CD4-positive, CD25-positive, alpha-beta regulatory T cell (primary cell): ENCODE data around the gene GRIP2. TPM values are rescaled to one million over a fixed set of nuclear protein-coding genes. Genes with fewer than 3 reads are reported as not detected.

Source experiments
- ATAC-seq, 2 donors: fragments of 150-1000 bp; cut with Tn5 transposase; one replicate each; pipeline ENCODE4 v1.10.0; 2021; ENCODE audit warnings: low read depth in 2 of 2, moderate number of reproducible peaks in 2 of 2, moderate library complexity in 1 of 2
- DNase-seq, 3 donors: peaks; one replicate each; pipeline versions ENCODE4 v3.0.0 to v3.0.0-alpha.2; 2012 to 2022; ENCODE audit warnings: mixed read lengths in 1 of 3
- H3K27ac ChIP-seq: one replicate; pipeline ENCODE4 v1.7.0; 2013; ENCODE audit warnings: mild to moderate bottlenecking, low read length; ENCODE audit not compliant: insufficient read depth, poor library complexity, severe bottlenecking
- H3K27me3 ChIP-seq: one replicate; pipeline ENCODE4 v1.7.0; 2013; ENCODE audit warnings: low read length; ENCODE audit not compliant: control insufficient read depth, insufficient read depth
- H3K36me3 ChIP-seq: one replicate; pipeline ENCODE4 v1.7.0; 2013; ENCODE audit warnings: mild to moderate bottlenecking, low read length, moderate library complexity; ENCODE audit not compliant: control insufficient read depth, insufficient read depth
- H3K4me1 ChIP-seq: 2 replicates; pipeline ENCODE4 v1.7.0; 2013; ENCODE audit warnings: mild to moderate bottlenecking, low read length; ENCODE audit not compliant: insufficient read depth, control insufficient read depth, poor library complexity, severe bottlenecking
- H3K4me3 ChIP-seq: one replicate; pipeline ENCODE4 v1.7.0; 2013; ENCODE audit warnings: low read depth, mild to moderate bottlenecking, low read length, moderate library complexity
- H3K9me3 ChIP-seq, 2 experiments: 1 replicate in 1 of 2; 2 replicates in 1 of 2; pipeline ENCODE4 v1.7.0; 2013; ENCODE audit warnings: low read length in 2 of 2, mild to moderate bottlenecking in 1 of 2, moderate library complexity in 1 of 2; ENCODE audit not compliant: control insufficient read depth in 2 of 2
- H3K27ac Mint-ChIP-seq, 3 donors: one replicate each; pipeline ENCODE4 v1.8.0; 2020 to 2022; ENCODE audit warnings: mild to moderate bottlenecking in 3 of 3, mixed read lengths in 3 of 3, moderate library complexity in 2 of 3
- H3K27me3 Mint-ChIP-seq: one replicate; pipeline ENCODE4 v1.8.0; 2022; ENCODE audit warnings: mild to moderate bottlenecking, mixed read lengths
- H3K36me3 Mint-ChIP-seq: one replicate; pipeline ENCODE4 v1.8.0; 2020; ENCODE audit warnings: mixed read lengths
- H3K4me1 Mint-ChIP-seq, 4 donors: one replicate each; pipeline ENCODE4 v1.8.0; 2020 to 2022; ENCODE audit warnings: mixed read lengths in 4 of 4, mild to moderate bottlenecking in 1 of 4
- H3K4me3 Mint-ChIP-seq, 4 donors: one replicate each; pipeline ENCODE4 v1.8.0; 2020 to 2022; ENCODE audit warnings: mild to moderate bottlenecking in 4 of 4, mixed read lengths in 4 of 4, moderate library complexity in 3 of 4
- H3K9me3 Mint-ChIP-seq, 7 donors: one replicate each; pipeline ENCODE4 v1.8.0; 2020 to 2022; ENCODE audit warnings: mixed read lengths in 7 of 7, mild to moderate bottlenecking in 3 of 7, moderate library complexity in 2 of 7
- polyA plus RNA-seq, 4 donors: library from polyadenylated mRNA; unstranded; fragments of 300-500 nt; fragmentation: Illumina TruSeq; gene quantifications; one replicate each; pipeline ENCODE4 v1.2.3, GENCODE V29; 2021
- total RNA-seq: library from RNA; stranded (reverse); gene quantifications from one replicate; pipeline ENCODE4 v1.2.3, GENCODE V29; 2022

The GRIP2 gene
- total and polyA plus RNA-seq, 5 donors from 2014 or later, result 0.18 TPM; not detected in 4

- DNase-seq (no peak), ATAC-seq (no peak)
- Histone ChIP-seq H3K36me3 (no peaks in the 10 kb centered on the region), H3K4me3 (no peak overlapping the region), H3K27me3 (no peaks in the 10 kb centered on the region), H3K9me3 (no peaks in the 10 kb centered on the region), H3K4me1 (no peaks in the 10 kb centered on the region), H3K27ac (no peak overlapping the region)
- Mint-ChIP-seq H3K9me3 (no peaks in the 10 kb centered on the region), H3K4me1 (no peaks in the 10 kb centered on the region), H3K27me3 (peaks cover 8% of the 10 kb centered on the region), H3K4me3 (no peak overlapping the region), H3K27ac (no peak overlapping the region), H3K36me3 (no peaks in the 10 kb centered on the region)
These were observed 26.7 kb upstream of the GRIP2 start for GRCh38 chr3:14566812-14567211.

GRCh38 chr3:14565868-14566588 lies 25.9 kb upstream of the GRIP2 start:
- Mint-ChIP-seq H3K9me3 (no peaks in the 10 kb centered on the region), H3K27ac (peak overlapping the region in 1 of 3 donors; percentile 65), H3K4me3 (no peak overlapping the region), H3K36me3 (no peaks in the 10 kb centered on the region), H3K27me3 (peaks cover 8% of the 10 kb centered on the region), H3K4me1 (no peaks in the 10 kb centered on the region)
- DNase-seq, result no peak
- H3K4me3 ChIP-seq, result no peak overlapping the region
- no peak overlapping the region for H3K27ac ChIP-seq
- no peaks in the 10 kb centered on the region for H3K9me3 ChIP-seq
- H3K27me3 ChIP-seq, result no peaks in the 10 kb centered on the region
- no peak for ATAC-seq
- no peaks in the 10 kb centered on the region for H3K36me3 ChIP-seq
- H3K4me1 ChIP-seq, result no peaks in the 10 kb centered on the region

GRCh38 chr3:14564741-14565140 lies 24.6 kb upstream of the GRIP2 start:
- Histone ChIP-seq H3K4me1 (no peaks in the 10 kb centered on the region), H3K27me3 (no peaks in the 10 kb centered on the region), H3K4me3 (no peak overlapping the region), H3K27ac (no peak overlapping the region), H3K9me3 (no peaks in the 10 kb centered on the region), H3K36me3 (no peaks in the 10 kb centered on the region)
- H3K4me1 Mint-ChIP-seq, result no peaks in the 10 kb centered on the region
- H3K36me3 Mint-ChIP-seq, result no peaks in the 10 kb centered on the region
- H3K9me3 Mint-ChIP-seq, result no peaks in the 10 kb centered on the region
- no peak for ATAC-seq
- peaks cover 6% of the 10 kb centered on the region for H3K27me3 Mint-ChIP-seq
- H3K4me3 Mint-ChIP-seq, result no peak overlapping the region
- no peak for DNase-seq
- no peak overlapping the region for H3K27ac Mint-ChIP-seq

- Histone ChIP-seq H3K36me3 (no peaks in the 10 kb centered on the region), H3K9me3 (no peaks in the 10 kb centered on the region), H3K4me3 (no peak overlapping the region), H3K4me1 (no peaks in the 10 kb centered on the region), H3K27me3 (no peaks in the 10 kb centered on the region), H3K27ac (no peak overlapping the region)
- ATAC-seq (no peak), DNase-seq (no peak)
- no peaks in the 10 kb centered on the region for H3K4me1 Mint-ChIP-seq
- H3K9me3 Mint-ChIP-seq, result peaks cover 0 to 1% (median 0%) of the 10 kb centered on the region in 7 donors
- H3K36me3 Mint-ChIP-seq, result no peaks in the 10 kb centered on the region
- no peak overlapping the region for H3K27ac Mint-ChIP-seq
- H3K27me3 Mint-ChIP-seq, result peaks cover 4% of the 10 kb centered on the region
- no peak overlapping the region for H3K4me3 Mint-ChIP-seq
These were observed 23.9 kb upstream of the GRIP2 start for GRCh38 chr3:14563946-14564539.

- ATAC-seq, result no peak
- DNase-seq, result no peak
- no peak overlapping the region for H3K4me3 ChIP-seq
- no peaks in the 10 kb centered on the region for H3K36me3 ChIP-seq
- H3K36me3 Mint-ChIP-seq, result no peaks in the 10 kb centered on the region
- peaks cover 4% of the 10 kb centered on the region for H3K27me3 ChIP-seq
- H3K4me3 Mint-ChIP-seq, result no peak overlapping the region
- H3K27me3 Mint-ChIP-seq, result peaks cover 4% of the 10 kb centered on the region
- no peaks in the 10 kb centered on the region for H3K4me1 ChIP-seq
- H3K27ac Mint-ChIP-seq, result no peak overlapping the region
- no peaks in the 10 kb centered on the region for H3K4me1 Mint-ChIP-seq
- no peak overlapping the region for H3K27ac ChIP-seq
- peaks cover 0 to 1% (median 0%) of the 10 kb centered on the region in 7 donors for H3K9me3 Mint-ChIP-seq
- no peaks in the 10 kb centered on the region for H3K9me3 ChIP-seq
These were observed 22.2 kb upstream of the GRIP2 start for GRCh38 chr3:14562121-14562890.

- H3K36me3 Mint-ChIP-seq, result no peaks in the 10 kb centered on the region
- Histone ChIP-seq H3K4me3 (no peak overlapping the region), H3K36me3 (no peaks in the 10 kb centered on the region), H3K27me3 (peaks cover 4% of the 10 kb centered on the region), H3K9me3 (no peaks in the 10 kb centered on the region), H3K4me1 (no peaks in the 10 kb centered on the region), H3K27ac (no peak overlapping the region)
- H3K27ac Mint-ChIP-seq, result no peak overlapping the region
- H3K27me3 Mint-ChIP-seq, result peaks cover 4% of the 10 kb centered on the region
- peaks cover 0 to under 1% (median 0%) of the 10 kb centered on the region in 4 donors for H3K4me1 Mint-ChIP-seq
- peaks cover 0 to 1% (median 0%) of the 10 kb centered on the region in 7 donors for H3K9me3 Mint-ChIP-seq
- ATAC-seq, result no peak
- DNase-seq, result no peak
- no peak overlapping the region for H3K4me3 Mint-ChIP-seq
These were observed 21.2 kb upstream of the GRIP2 start for GRCh38 chr3:14561051-14561960.

- no peak for ATAC-seq
- Histone ChIP-seq H3K36me3 (no peaks in the 10 kb centered on the region), H3K4me1 (no peaks in the 10 kb centered on the region), H3K4me3 (no peak overlapping the region), H3K9me3 (no peaks in the 10 kb centered on the region), H3K27ac (no peak overlapping the region), H3K27me3 (peaks cover 6% of the 10 kb centered on the region)
- Mint-ChIP-seq H3K4me3 (no peak overlapping the region), H3K4me1 (peaks cover 0 to 8% (median 1%) of the 10 kb centered on the region in 4 donors), H3K27ac (no peak overlapping the region), H3K27me3 (peaks cover 11% of the 10 kb centered on the region), H3K36me3 (no peaks in the 10 kb centered on the region), H3K9me3 (peaks cover 0 to 3% (median 0%) of the 10 kb centered on the region in 7 donors)
- no peak for DNase-seq
These were observed 20.0 kb upstream of the GRIP2 start for GRCh38 chr3:14560110-14560509.
